ENCODE results near the gene GCGR.
A peak's percentile ranks its signal among the peaks of the same experiment; 100 is the strongest.

Gene GCGR

GRCh38 chr17:81860756-81861568 is 57.0 kb downstream of the GCGR start:
- peak overlapping the region; percentile 56 for H3K4me3 ChIP-seq (ENCODE audit: low read depth, low read length)
- TF ChIP-seq, protein P1, sequence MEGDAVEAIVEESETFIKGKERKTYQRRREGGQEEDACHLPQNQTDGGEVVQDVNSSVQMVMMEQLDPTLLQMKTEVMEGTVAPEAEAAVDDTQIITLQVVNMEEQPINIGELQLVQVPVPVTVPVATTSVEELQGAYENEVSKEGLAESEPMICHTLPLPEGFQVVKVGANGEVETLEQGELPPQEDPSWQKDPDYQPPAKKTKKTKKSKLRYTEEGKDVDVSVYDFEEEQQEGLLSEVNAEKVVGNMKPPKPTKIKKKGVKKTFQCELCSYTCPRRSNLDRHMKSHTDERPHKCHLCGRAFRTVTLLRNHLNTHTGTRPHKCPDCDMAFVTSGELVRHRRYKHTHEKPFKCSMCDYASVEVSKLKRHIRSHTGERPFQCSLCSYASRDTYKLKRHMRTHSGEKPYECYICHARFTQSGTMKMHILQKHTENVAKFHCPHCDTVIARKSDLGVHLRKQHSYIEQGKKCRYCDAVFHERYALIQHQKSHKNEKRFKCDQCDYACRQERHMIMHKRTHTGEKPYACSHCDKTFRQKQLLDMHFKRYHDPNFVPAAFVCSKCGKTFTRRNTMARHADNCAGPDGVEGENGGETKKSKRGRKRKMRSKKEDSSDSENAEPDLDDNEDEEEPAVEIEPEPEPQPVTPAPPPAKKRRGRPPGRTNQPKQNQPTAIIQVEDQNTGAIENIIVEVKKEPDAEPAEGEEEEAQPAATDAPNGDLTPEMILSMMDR (IDR thresholded peaks at IDR 0.05; ENCODE audit: borderline replicate concordance, insufficient read depth, low read depth, low read length), result no peak

DNA sequence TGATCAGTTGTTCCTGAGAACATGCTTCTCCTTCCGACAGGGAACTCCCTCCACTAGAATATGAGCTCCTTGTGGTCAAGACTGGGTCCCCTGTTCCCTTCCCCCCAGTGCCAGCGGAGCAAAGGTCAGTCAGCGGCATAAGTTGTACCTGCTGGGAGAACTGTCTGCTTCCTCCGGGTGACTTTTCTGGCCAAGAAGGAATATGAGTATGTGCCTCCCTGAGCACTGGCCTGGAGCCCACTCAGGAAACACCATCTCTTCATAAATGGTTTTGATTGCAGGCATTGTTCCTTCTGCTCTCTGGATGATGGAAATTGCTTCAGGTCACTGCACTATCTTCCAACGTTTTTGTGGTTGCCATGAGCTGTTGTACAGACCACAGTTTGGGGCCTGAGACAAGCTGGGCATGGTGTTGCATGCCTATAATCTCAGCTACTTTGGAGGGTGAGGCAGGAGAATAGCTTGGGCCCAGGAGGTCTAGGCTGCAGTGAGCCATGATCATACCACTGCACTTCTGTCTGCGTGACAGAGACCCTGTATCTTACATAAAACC is 59.2 kb downstream of the GCGR start:
- TF ChIP-seq, protein P1 (IDR thresholded peaks at IDR 0.05; ENCODE audit: borderline replicate concordance, insufficient read depth, low read depth, low read length), result no peak
- no peak overlapping the region for H3K4me3 ChIP-seq (ENCODE audit: low read depth, low read length)
